CMK (cell line): ENCODE results near the gene INPP4B.

Source experiments
- DNase-seq: peaks from one replicate; pipeline ENCODE4 v3.0.0-alpha.2; 2010; ENCODE audit warnings: low read depth

Gene INPP4B

DNA sequence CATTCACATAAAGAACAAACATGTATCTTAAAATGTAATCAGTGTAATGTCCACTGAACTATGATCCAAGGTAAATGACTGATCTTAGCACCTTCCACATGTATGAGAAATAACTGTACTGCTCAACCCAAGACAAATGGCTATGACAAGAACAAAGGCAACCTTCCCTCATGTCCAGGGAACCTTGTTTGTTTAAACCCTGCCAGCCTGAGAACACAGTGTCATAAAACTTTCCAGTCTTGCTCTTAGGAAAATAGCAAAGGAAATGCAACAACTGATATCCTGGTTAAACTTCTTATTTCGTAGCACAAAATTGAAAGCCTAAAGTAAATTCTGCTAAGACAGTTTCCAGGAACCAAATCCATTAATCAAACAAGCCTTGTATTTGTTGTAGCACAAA is 715.4 kb downstream of the INPP4B start:
- DNase-seq, result no peak

DNA sequence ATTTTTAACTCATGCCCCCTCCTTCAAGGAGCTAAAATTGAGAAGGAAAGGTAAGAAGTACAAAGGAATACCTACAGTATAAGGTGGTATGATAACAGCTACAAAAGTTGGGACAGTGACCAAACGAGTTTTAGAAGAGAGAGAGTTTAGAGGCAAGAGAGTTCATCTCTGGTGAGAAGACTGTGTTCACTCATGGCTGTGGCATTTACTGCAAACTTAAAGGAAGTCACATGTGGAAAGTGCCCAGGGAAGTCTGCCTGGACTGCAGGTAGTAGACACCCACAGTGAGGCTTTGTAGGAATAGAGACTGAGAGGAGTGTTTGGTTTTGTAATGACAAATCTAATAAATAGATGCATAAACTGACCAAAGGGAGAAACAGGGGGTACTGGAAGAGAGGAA is 716.2 kb downstream of the INPP4B start:
- no peak for DNase-seq

DNA sequence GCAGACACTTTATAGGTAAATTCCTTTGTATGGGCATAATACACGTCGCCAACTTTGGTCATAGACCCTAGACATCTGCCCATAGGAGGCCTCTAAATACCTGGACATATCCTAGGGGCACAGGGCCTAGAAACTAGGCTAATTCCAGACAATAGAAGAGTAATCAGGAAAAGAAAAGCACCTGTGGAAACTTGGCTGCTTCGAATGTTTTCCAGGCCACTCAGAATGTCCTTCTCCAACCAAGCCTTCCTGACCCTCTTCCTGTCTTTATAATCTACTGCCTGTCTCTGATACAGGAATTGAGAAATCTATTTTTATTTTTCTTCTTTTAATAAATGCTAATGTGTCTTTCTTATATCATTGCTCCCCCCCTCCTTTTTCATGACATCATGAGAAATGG is 716.6 kb downstream of the INPP4B start:
- no peak for DNase-seq

DNA sequence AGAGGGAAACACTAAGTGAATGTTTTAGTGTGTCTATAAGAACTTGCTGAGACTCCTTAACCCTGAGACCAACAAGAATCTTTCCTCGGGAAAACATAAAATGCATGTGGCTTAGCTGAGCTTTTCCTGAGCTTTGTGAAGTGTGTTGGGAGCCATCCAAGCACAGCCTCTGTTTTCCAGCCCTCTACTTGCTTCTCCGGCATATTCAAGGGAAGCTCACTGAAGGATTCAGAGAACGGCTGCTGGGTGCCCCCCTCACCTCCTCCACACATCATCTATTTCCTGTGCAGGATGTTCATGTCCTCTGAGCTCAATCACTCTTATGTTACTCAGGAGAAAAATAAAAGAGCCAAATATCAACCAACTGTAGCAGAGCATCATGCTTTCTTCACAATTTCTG is 717.6 kb downstream of the INPP4B start:
- DNase-seq, result no peak

DNA sequence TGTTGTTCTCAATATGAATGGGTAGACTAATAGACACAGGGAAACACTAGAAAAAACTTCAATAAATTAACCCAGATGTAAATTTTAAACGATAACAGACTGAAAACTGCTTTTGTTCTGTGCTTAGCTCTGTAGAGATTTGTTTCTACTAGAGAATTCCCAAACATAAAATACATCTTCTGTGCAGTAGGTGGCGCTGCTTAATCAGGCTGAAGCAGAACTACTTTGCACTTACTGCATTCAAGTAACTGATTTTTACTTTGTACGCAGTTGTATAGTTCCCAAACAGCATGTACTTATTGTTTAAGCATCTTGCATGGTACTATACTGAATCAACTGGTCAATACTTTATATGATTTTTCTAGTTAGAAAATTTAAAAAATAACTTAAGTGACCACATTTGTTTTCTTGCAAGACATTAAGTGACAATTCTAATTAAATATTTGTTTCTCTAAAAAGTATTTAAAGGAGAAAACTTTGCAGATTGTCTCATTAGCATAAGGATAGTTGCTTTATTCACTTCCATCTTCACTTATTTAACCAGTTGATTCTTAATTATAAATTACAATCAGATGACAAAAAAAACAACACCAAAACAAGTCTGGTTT is 719.1 kb downstream of the INPP4B start:
- DNase-seq, result peak; percentile 39

DNA sequence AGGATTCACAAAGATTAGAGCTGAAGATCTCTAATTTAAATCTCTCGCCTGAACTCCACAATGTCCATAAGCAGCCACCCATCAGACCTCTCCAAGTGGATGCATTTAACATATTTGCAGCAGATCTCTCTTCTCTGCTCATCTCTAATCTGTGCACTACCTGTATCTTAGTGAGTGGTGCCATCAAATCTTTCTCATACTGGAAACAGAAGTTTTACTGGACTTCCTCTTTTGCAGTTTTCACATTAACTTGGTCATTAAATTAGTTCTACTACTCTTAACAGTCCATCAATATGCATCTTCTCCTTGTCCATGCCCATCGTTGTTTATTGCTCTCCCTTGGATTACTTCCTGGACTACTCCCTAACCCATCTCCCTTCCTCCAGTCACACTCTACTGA is 721.2 kb downstream of the INPP4B start:
- no peak for DNase-seq

DNA sequence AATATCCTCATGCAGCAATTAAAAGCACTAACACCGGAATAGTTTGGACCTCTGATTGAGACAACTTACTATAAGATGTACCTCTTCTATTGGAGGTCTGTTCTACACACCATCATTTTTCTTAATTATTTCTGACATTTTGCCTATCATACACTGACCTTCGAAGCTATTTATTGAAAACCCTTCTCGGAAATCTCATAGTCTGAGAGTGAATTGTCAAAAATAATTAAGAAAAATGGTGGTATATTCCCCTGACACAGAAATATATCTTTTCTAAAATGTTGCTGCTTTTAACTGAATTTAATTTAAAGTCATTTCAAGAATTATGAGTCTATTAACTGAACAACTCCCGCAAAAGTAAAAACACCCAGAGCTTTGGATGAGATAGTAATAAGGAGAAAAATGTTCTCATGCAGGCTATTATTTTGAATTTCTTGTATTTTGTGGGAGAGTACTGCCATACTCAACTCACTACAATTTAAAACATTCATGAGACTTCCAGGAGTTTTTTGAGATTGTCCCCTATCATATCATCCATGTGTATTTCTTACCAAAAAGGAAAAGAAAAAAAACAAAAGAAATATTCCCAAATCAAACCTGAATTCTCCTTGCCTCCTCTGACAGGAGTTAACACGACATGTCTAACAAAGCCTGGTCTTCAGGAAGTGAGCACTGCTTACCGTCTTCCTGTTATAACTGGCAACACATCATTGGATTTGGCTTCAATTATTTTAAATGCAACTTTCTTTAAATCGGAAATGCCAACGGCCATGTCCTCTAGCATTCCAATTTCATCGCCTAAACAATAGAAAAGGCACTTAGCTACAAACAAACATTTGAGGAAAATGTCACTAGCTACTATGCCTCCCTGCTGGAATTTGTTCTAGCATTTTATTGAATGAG is 724.4 kb downstream of the INPP4B start:
- DNase-seq, result no peak

DNA sequence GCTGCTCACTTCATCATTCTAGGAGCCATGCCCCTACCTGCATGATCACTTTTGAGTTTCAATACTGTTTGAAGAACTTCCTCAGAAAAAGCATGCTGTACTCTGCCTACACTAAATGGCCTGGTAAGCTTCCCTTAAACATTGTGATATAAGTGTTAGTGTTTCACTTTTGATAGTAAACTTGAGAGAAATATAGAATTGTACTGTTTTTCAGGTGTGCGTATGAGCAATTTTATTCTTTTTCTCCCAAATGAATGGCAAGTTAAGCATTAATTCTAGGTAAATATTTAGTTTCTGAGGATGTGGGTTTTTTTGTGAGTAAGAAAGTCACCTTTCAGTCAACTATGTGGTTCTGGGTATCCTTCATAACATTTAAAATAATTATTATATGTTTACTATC is 725.2 kb downstream of the INPP4B start:
- DNase-seq, result no peak

DNA sequence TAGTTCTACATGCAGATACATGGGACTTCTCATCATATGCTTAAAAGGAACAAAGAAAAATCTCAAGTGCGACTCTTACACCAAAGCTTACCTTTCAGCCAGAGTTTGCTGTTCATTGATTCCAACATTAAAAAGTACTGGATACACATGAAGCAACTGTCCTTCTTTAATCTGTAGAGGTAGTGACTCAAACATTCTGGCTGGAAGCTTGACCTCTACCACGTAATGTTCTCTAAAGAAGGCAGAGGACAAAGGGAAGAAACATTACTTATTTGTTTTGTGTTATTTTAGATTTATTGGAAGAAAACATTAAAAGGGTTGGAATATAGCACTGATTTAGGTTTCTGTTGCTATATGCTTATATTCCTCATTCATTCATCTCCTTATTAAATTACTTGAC is 733.6 kb downstream of the INPP4B start:
- DNase-seq, result no peak

DNA sequence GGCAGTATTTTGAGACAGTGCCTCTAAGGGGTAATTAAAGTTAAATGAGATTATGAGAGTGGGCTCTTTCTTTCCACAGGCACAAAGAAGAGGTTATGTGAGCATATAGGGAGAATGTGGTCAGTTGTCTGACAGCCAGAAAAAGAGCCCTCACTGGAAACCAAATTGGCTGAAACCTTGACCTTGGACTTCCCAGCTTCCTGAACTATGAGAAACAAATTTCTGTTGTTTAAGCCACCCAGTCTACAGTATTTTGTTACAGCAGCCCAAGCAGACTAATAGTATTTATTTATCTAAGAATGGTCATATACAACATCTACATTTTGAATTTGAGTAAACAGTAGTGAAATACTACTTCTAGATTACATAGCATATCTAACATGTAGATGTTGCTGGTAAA is 736.0 kb downstream of the INPP4B start:
- no peak for DNase-seq

DNA sequence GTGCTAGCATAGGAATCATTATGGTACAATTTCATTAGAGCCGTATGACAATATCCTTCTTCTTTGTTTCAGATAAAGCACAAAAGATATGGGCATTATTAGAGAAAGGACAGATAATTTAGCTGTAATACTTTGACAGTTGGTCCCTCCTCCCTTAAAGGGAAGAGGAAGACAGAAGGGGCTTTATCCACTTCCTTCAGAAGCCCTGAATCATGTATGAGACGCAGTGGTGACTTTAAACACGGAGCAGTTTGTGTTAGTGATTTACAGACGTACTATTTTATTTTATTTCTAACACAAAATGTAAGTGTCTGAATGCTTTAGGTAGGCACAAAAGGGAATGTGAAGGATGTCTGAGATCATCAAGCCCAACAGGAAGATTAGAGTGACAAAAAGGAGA is 742.1 kb downstream of the INPP4B start:
- DNase-seq, result no peak

DNA sequence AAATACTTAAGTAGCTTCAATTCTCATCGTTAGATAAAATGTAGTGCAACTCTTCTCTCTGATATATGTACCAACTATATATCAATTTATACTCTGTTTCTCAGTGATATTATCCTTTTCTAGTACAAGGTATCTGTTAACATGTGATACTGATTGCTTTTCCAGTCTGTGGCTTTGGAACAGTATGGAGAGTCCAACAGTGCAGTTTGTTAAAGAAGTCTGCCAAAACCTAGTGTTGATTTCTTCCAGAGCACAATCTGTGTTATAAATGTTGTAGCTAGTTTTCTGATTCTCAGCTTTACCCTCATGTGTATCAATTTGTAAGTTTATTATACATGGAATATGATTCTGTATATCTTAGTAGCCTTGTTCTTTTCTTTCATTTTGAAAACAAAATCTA is 744.7 kb downstream of the INPP4B start:
- DNase-seq, result no peak

DNA sequence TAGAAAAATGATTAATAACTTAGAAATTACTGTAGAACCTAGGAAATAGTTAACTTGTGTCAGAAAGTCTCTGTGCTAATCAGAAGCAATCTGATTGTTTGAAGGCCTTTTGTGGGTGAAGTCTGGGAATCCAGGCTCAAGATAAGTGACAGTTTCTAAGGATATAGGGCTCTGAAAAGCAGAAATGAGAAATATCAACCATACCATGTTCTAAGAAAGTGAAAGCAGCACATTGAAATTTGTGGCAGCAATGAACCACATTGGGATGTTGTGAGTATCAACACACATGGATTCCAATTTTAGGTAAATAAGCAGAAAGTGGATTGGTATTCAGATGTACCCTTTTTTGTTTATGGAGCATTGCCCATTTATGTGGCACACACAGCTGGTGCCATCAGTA is 745.2 kb downstream of the INPP4B start:
- DNase-seq, result no peak

DNA sequence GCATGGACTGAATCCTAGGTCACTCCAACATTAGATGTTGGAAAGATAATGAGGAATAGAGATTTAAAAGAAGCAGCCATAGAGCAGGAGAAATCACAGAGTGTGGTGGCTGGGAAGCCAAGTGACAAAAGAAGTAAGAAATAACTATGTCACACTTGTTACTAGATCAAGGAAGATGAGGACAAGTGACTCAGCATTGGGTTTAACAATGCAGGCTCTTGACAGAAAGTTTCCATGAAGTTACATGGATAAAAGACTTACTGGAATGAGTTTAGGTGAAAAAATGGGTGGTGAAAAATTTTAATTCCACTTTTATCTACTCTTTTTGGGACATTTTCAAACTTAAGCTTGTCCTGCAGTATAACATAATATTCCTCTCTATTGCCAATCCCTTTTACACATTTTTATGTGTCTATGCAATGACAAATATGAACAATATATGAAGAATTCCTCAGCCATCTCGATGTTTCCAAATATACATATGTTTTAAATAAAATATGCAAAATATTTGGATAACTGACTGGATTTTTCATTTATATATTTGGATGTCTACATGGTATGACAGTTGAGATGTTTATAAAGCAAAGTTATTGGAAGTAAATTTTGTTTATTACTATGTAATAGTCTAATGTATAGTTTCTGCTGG is 747.1 kb downstream of the INPP4B start:
- DNase-seq, result no peak

DNA sequence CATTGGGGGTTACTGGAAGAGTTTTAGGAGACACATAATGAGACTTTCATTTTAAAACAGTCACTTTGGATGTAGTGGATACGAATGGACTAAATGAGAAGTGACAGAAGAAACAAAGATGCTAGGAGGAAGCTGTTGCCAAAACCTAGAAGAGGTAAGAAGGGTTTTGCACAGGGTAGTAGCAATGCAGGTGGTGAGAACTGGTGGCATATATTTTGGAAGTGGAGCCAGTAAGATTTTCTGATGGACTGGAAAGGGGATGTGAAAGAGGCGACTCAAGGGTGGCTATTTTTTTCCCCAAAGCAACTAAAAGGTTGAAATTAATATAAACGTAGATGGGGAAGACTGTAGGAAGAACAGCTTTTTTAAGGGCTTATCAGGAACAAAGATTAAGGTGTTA is 747.7 kb downstream of the INPP4B start:
- no peak for DNase-seq

DNA sequence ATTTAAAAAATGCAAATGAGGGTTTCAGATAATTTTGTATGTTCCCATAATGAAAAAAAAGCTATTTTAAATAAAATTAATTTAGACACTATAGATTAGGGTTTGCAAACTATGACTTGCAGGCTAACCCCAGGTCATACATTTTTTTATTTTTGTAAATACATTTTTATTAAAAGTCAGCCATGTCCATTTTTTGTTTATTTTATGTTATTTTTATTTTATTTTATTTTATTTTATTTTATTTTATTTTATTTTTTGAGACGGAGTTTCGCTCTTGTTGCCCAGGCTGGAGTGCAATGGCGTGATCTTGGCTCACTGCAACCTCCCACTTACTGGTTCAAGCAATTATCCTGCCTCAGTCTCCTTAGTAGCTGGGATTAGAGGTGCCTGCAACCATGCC is 749.1 kb downstream of the INPP4B start:
- DNase-seq, result no peak

DNA sequence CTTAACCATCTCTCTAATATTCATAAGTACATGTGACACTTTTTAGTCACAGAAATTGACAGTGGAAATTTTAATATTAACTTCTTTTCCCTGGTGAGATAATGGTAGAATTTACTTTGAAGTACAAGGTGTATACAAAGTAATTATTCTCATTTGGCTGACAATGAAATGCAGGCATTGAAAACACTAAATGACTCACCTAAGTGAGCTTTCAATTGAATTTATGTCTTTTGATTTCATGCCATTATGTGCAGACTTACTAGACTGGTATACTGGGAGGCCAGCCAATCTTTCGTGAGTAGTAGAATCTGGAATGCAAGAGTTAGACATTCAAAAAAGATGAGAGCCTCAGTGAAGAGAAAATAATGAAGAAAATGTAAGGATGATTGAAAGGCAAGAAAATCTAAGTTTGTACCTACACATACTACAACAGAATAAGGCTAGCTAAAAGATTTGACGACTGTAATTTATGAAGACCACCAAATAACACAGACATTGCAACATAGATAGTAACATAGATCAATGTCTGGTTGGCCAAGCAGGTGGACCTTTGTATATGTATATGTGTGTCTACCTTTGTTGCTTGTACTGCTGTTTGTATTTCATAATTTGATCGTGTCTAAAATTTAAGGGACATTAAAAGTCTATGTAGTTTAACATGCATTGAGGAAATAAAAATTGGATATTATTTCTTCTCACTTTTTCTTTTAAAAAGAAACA is 750.1 kb downstream of the INPP4B start:
- no peak for DNase-seq

DNA sequence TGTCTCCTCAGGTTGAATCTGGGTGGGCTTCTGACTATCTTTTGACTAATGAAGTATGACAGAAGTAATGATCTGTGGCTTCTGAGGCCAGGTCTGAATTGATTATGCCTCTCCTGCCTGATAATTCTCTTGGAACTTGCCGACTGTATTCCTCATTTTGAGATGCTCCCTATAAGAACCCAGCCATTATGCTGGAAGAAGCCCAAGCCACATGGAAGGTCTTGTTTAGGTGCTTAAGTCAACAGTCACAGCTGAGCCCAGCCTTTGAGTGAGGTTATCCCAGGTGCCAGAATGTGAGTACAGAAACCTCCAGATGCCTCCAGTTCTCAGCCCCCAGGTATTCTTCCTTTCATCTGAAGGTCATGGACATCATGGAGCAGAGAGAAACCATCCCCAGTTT is 753.2 kb downstream of the INPP4B start:
- no peak for DNase-seq

DNA sequence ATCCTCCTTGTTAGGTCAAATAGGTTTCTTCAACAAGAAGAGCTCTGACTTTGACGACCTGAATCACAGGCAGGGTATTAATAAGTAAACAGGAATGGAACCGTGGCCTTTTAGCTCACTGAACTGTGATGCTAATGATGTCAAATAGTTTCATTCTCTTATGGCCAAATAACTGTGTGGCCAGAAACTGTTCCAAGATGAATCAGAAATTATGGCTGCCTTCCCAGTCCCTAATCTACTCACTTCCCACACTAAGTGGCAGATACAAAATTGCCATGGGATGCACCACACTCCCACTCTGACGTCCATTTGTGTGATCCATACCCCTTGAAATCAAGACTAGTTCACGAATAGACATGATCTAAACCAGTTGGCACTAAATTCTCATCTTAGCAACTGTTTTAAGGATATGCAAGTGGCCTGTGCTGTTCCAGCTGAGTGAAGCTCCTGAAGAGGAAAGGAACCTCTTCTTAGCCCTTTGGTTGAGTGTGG is 754.4 kb downstream of the INPP4B start:
- no peak for DNase-seq

DNA sequence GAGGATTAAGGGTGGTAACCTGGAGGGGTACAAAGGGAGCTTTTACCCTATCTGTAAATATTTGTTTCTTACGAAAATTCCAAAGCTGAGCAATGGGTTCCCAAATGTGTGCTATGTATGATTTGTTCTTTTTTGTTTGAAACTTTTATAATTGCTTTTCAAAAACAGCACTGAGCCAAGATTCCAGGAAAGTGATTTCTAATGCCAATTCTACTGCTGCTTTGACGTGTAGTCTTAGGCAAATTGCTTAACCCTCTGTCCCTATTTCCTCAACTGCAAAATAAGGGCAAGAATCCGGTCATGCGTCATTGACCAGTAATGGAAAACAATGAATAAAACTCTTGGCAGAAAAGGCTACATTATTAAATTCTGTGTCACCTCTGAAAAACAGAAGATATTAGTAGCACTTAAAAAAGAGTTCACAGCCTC is 755.0 kb downstream of the INPP4B start:
- no peak for DNase-seq

DNA sequence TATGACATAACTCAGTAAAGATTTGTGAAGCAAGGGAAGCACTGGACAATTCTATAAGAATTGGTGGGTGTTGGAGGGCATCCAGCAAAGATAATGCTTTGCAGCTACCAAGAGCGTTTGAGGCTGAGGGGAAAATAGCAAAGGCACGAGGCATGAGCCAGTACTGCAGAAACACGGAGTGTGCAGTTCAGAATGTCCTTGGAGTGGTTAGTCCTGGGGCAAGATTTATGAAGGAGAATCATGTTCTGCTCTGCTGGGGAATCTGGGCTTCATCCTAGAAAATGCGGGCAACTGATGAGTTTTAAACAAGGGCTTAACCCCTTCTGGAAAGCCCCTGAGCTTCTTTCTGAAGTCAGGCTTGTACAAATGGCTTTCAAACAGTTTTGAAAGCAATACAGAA is 757.2 kb downstream of the INPP4B start:
- no peak for DNase-seq

DNA sequence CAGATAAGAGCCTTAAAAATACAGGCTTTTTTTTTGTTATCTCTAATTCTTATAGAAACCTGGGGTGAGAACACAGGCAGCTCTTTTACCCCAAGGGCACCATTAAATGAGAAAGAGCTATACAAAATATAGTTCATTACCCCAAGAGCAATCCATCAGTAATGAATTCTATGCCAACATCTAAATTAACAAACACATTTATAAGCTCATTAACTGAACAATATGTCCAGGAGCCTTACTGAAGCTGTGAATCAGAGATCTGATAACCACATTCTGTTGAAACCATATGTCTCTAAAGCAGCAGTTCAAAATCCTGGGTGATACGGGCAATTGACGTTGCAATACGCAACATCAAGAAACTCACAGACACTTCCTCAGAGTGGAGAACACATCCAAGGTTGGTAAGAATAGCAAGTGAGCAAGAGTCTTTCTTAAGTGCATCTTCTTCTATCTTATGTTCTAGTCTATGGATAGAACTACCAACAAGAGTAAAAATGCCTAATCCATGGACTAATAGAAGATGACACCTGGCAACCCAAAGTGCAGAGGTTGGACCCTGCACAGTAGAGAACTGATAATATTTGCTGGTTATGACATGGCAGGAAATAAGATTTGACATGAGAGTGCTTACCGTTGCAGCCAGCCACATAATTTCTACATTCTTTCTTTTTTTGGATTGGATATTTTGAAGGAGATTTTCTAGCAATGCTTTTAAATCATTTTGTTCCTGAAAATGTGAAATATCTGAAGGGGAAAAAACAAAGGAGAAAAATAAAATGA is 760.4 kb downstream of the INPP4B start:
- DNase-seq, result no peak
